Lower lobe of right lung (tissue), 2 donors: ENCODE measurements around the gene HMGA1. TPM values are rescaled to one million over a fixed set of nuclear protein-coding genes. Genes with fewer than 3 reads are reported as not detected.

Experiments
- ATAC-seq, 2 donors: fragments of 200-7000 bp; cut with Tn5 transposase; one replicate each; pipeline ENCODE4 v1.9.1; 2020 to 2022; ENCODE audit warnings: mild to moderate bottlenecking in 2 of 2, moderate library complexity in 2 of 2
- DNase-seq: peaks from one replicate; pipeline ENCODE4 v3.0.0-alpha.2; 2020
- H3K27ac ChIP-seq: fragments of 200-600 bp; one replicate; pipeline ENCODE4 v1.8.0; 2022
- H3K27me3 ChIP-seq: fragments of 200-600 bp; one replicate; pipeline ENCODE4 v1.8.0; 2022; ENCODE audit warnings: low read depth
- H3K36me3 ChIP-seq: fragments of 200-600 bp; one replicate; pipeline ENCODE4 v1.8.0; 2022; ENCODE audit warnings: mild to moderate bottlenecking
- H3K4me1 ChIP-seq: fragments of 200-600 bp; one replicate; pipeline ENCODE4 v1.8.0; 2022
- H3K4me3 ChIP-seq: fragments of 200-600 bp; one replicate; pipeline ENCODE4 v1.8.0; 2022; ENCODE audit warnings: mild to moderate bottlenecking
- H3K9me3 ChIP-seq: fragments of 200-600 bp; one replicate; pipeline ENCODE4 v1.8.0; 2022
- intact Hi-C: fragments of 100-400 bp; cut with DNase I; formaldehyde crosslinking; loops from one replicate; pipeline ENCODE4 v1.11.0; 2022
- total RNA-seq: library from RNA; stranded (reverse); fragmentation: NEBNext Ultra II Directional; extraction: Animal tissue kit (Norgen Biotek cat#: 25700); gene quantifications from one replicate; pipeline ENCODE4 v1.2.1, GENCODE V29; 2021
- TF ChIP-seq, protein P1 (sequence below): fragments of 200-600 bp; IDR thresholded peaks from one replicate; pipeline ENCODE4 v1.8.0; 2022; ENCODE audit warnings: antibody characterized with exemption, mild to moderate bottlenecking
- donor health status: DM: no; HTN: yes; CAD: no; lungs with severe emphysema.

HMGA1 gene
- total RNA-seq, 1 donor from 2014 or later, result 63.5 TPM

DNA sequence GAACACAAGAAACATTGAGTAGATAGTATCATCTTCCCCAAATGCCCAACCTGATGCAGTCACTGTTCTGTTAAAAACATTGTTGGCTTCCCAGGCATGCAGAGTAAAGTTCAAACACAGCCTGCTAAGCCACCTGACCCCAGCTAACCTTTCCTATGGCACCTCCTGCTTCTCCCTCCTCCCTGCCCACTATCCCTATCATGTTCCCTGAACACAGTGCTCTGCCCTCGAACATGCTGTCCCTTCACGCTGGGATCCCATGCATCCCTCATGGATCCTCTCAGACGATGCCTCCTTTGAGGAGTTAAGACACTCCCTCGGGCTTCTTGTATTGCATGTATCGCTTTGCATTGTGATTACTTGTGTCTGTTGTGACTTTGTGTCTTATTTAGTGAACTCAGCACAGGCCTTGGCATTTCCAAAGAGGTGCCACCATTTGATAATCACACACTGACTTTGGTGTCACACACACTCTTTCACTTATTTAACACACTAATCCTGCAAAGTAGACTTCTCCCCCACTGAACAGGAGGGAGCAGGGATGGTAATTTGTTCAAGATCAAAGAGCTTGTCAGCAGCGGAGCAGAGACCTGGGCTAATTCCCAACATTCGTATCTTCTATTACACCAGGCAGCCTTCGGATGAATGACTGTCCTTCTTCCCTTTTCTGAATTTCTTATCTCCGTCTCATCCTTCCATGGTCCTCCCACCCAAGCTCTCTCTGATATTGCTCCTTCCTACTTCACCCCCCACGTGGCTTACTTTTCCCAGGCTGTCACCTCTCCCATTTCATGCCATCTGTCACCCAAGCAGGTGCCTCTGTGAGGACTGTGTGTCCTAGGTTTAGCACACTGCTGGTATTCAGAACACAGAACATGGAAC lies 40.4 kb downstream of the HMGA1 start:
- intact Hi-C loops, result no loop called here
- no peaks in the 10 kb centered on the region for H3K36me3 ChIP-seq
- TF ChIP-seq, protein P1, sequence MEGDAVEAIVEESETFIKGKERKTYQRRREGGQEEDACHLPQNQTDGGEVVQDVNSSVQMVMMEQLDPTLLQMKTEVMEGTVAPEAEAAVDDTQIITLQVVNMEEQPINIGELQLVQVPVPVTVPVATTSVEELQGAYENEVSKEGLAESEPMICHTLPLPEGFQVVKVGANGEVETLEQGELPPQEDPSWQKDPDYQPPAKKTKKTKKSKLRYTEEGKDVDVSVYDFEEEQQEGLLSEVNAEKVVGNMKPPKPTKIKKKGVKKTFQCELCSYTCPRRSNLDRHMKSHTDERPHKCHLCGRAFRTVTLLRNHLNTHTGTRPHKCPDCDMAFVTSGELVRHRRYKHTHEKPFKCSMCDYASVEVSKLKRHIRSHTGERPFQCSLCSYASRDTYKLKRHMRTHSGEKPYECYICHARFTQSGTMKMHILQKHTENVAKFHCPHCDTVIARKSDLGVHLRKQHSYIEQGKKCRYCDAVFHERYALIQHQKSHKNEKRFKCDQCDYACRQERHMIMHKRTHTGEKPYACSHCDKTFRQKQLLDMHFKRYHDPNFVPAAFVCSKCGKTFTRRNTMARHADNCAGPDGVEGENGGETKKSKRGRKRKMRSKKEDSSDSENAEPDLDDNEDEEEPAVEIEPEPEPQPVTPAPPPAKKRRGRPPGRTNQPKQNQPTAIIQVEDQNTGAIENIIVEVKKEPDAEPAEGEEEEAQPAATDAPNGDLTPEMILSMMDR, result no peak
- H3K27me3 ChIP-seq, result no peaks in the 10 kb centered on the region
- no peak overlapping the region for H3K27ac ChIP-seq
- H3K4me3 ChIP-seq, result no peak overlapping the region
- peaks cover 29% of the 10 kb centered on the region for H3K4me1 ChIP-seq
- ATAC-seq (no peak), DNase-seq (no peak)
- H3K9me3 ChIP-seq, result no peaks in the 10 kb centered on the region

DNA sequence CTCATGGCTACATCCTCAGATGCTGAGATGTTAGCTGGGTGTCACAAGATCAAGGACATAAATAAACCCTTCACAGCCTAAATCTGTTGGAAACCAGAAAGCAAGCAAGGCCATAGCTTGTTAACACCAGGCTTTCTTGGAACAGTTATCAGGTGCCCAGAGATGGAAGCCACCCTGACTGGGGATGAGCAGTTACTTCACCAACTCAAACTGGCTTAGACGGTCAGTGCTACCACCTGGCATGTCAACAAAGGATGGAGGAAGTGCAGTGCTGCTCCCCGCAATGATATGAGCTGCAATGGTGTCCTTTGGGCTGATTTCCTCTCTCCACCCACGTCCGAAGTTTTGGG lies 41.1 kb downstream of the HMGA1 start:
- TF ChIP-seq, protein P1, result no peak
- Histone ChIP-seq H3K27me3 (no peaks in the 10 kb centered on the region), H3K4me3 (no peak overlapping the region), H3K27ac (no peak overlapping the region), H3K4me1 (peaks cover 24% of the 10 kb centered on the region), H3K36me3 (no peaks in the 10 kb centered on the region), H3K9me3 (no peaks in the 10 kb centered on the region)
- intact Hi-C loops, result no loop called here
- ATAC-seq (no peak), DNase-seq (no peak)

DNA sequence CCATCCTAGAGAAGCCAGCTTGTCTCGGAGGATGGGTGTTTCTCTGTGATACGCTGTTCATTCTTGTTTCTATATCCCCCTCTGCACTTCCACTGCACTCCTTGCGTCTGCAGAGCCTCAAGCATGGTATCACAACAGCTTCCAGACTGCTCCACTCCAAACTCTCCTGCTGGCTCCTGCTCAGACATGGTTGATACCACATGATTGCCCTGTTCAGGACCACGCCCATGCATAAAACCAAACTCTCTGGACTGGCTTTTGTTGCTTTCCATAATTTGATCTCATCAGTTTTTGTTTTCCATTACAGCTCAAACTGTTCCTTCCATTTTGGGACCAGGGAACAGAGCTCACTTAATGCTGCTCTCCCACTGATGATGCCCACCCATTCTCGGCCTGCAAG lies 42.2 kb downstream of the HMGA1 start:
- ATAC-seq, result no peak
- DNase-seq, result no peak
- Histone ChIP-seq H3K4me3 (no peak overlapping the region), H3K4me1 (peaks cover 21% of the 10 kb centered on the region), H3K36me3 (no peaks in the 10 kb centered on the region), H3K27ac (no peak overlapping the region), H3K9me3 (no peaks in the 10 kb centered on the region), H3K27me3 (no peaks in the 10 kb centered on the region)
- TF ChIP-seq, protein P1, result no peak
- intact Hi-C loops, result no loop called here

DNA sequence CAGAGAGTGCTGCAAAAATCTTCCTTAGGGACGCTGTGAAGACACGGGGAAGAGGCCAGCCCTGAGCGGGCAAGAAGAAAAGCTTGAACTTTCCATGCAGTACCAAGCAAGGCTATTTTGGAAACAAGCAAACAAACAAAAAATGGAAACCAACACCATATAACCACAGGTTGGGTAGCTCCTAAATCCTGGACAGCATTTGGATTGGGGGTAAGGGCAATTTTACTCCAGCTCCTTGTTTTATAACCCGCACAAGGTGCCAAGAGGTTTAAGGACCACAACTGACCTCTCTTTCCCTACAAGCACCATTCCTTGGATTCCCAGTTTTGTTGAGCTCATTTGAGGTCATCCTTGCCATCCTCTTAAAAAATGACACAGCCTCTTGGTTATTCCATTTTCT lies 43.5 kb downstream of the HMGA1 start:
- Histone ChIP-seq H3K4me3 (no peak overlapping the region), H3K4me1 (peaks cover 32% of the 10 kb centered on the region), H3K36me3 (no peaks in the 10 kb centered on the region), H3K27me3 (no peaks in the 10 kb centered on the region), H3K9me3 (no peaks in the 10 kb centered on the region), H3K27ac (no peak overlapping the region)
- TF ChIP-seq, protein P1, result no peak
- intact Hi-C loops, result no loop called here
- ATAC-seq (no peak), DNase-seq (no peak)

DNA sequence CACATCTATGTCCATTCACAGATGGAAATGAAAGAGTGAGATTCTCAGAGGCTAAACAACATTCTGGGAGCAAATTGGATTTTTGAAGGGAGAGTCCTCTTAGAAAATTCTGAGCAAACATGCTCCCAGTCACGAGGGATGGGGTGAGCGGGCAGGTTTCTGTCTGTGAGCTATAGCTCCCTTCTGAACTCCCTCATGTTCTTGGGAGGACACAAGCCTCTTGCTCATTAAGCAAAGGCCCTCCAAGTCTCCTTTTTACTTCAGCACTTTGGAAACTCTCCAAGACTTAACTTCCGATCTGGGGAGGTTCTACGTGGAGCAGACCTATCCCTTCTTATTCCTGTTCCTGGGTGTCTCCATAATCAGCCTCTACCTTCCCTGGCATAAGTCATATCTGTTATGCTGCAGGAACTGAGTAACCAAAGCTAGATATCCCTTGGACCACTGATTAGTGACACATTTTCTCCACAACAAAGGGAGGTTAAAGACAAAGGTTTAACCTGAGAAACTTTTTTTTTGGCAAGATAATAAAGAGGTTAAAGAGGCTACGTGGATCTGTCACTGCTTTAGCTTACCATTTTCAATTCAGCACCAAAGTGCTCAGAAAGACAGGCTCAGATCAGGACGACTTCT lies 45.1 kb downstream of the HMGA1 start:
- Histone ChIP-seq H3K27ac (no peak overlapping the region), H3K27me3 (no peaks in the 10 kb centered on the region), H3K36me3 (no peaks in the 10 kb centered on the region), H3K4me1 (peaks cover 39% of the 10 kb centered on the region), H3K4me3 (no peak overlapping the region), H3K9me3 (no peaks in the 10 kb centered on the region)
- TF ChIP-seq, protein P1, result no peak
- intact Hi-C loops, result no loop called here
- ATAC-seq (no peak), DNase-seq (no peak)
